Keratinocyte (primary cell): ENCODE data around the gene TBC1D4. TPM values are rescaled to one million over a fixed set of nuclear protein-coding genes. Genes with fewer than 3 reads are reported as not detected.

Experiments
- DNase-seq: peaks from one replicate; pipeline ENCODE4 v3.0.0-alpha.2; 2011; ENCODE audit warnings: low read depth, missing footprints, low spot score
- FAIRE-seq: peaks from 2 replicates; lab custom pipeline; 2011; peaks lifted over from hg19 to GRCh38; lab: Jason Lieb, UNC
- H2AFZ ChIP-seq: 2 replicates; pipeline ENCODE4 v1.6.0; 2012; ENCODE audit warnings: low read length, control low read depth, inconsistent platforms; ENCODE audit not compliant: control insufficient read depth
- H3K27ac ChIP-seq: 2 replicates; pipeline ENCODE4 v1.5.1; 2011; ENCODE audit warnings: low read length; ENCODE audit not compliant: control insufficient read depth, insufficient read depth
- H3K27me3 ChIP-seq: 3 replicates; pipeline ENCODE4 v1.6.0; 2011; ENCODE audit warnings: low read length; ENCODE audit not compliant: control insufficient read depth, insufficient read depth; ENCODE audit errors: extremely low read depth
- H3K36me3 ChIP-seq, 2 experiments: 2 replicates in 1 of 2; 3 replicates in 1 of 2; pipeline ENCODE4 v1.5.1; 2011; ENCODE audit warnings: low read length in 2 of 2, mild to moderate bottlenecking in 1 of 2; ENCODE audit not compliant: control insufficient read depth in 2 of 2, insufficient read depth in 2 of 2; ENCODE audit errors: extremely low read depth in 1 of 2
- H3K4me1 ChIP-seq: 3 replicates; pipeline ENCODE4 v1.5.1; 2011; ENCODE audit warnings: low read length; ENCODE audit not compliant: control insufficient read depth, insufficient read depth; ENCODE audit errors: extremely low read depth
- H3K4me2 ChIP-seq: 3 replicates; pipeline ENCODE4 v1.6.0; 2011; ENCODE audit warnings: low read depth, low read length; ENCODE audit not compliant: control insufficient read depth, insufficient read depth; ENCODE audit errors: extremely low read depth
- H3K4me3 ChIP-seq, 3 experiments: fragments of 200-600 bp in 1 of 3; sonication (generic) in 1 of 3; 2 replicates in 2 of 3; 3 replicates in 1 of 3; pipeline ENCODE4 v1.5.1; 2011 to 2016; ENCODE audit warnings: low read length in 3 of 3, mild to moderate bottlenecking in 3 of 3, control low read depth in 2 of 3, inconsistent platforms in 1 of 3, low read depth in 1 of 3, mixed read lengths in 1 of 3, mixed run types in 1 of 3, moderate library complexity in 1 of 3; ENCODE audit not compliant: control insufficient read depth in 2 of 3, insufficient read depth in 2 of 3; ENCODE audit errors: extremely low read depth in 1 of 3
- H3K79me2 ChIP-seq: 2 replicates; pipeline ENCODE4 v1.6.0; 2012; ENCODE audit warnings: low read length; ENCODE audit not compliant: control insufficient read depth, insufficient read depth
- H3K9ac ChIP-seq: 3 replicates; pipeline ENCODE4 v1.6.0; 2011; ENCODE audit warnings: low read length; ENCODE audit not compliant: control insufficient read depth, insufficient read depth; ENCODE audit errors: extremely low read depth
- H3K9me1 ChIP-seq: 3 replicates; pipeline ENCODE4 v1.6.0; 2011; ENCODE audit warnings: low read length; ENCODE audit not compliant: control insufficient read depth, insufficient read depth; ENCODE audit errors: extremely low read depth
- H3K9me3 ChIP-seq: 2 replicates; pipeline ENCODE4 v1.5.1; 2012; ENCODE audit warnings: low read depth, low read length; ENCODE audit not compliant: control insufficient read depth
- H4K20me1 ChIP-seq: 3 replicates; pipeline ENCODE4 v1.6.0; 2011; ENCODE audit warnings: low read length; ENCODE audit not compliant: control insufficient read depth, insufficient read depth; ENCODE audit errors: extremely low read depth
- CTCF ChIP-seq, 3 experiments: IDR thresholded peaks in 1 of 3; conservative IDR thresholded peaks in 1 of 3; optimal IDR thresholded peaks in 1 of 3; 2 replicates in 2 of 3; 3 replicates in 1 of 3; pipeline versions ENCODE3 to v1.5.1; 2011; ENCODE audit warnings: low read length in 3 of 3, mild to moderate bottlenecking in 3 of 3, moderate library complexity in 2 of 3, control low read depth in 1 of 3, inconsistent platforms in 1 of 3; ENCODE audit not compliant: insufficient read depth in 2 of 3; ENCODE audit errors: extremely low read depth in 1 of 3
- EZH2 ChIP-seq: IDR thresholded peaks from one replicate; pipeline ENCODE4 v1.6.1; 2012; ENCODE audit warnings: inconsistent platforms, mild to moderate bottlenecking, low read length, moderate library complexity
- dilution Hi-C: fragments of 300-500 bp; cut with MboI; formaldehyde crosslinking; loops from one replicate; pipeline ENCODE4 v1.7.0; 2020; ENCODE audit warnings: low sequenced_read_pairs; ENCODE audit not compliant: extremely low pct_ligation_motif_present
- polyA plus RNA-seq, 5 experiments: library from polyadenylated mRNA; depleted of rRNA in 3 of 5; stranded (reverse) in 3 of 5; stranded (forward) in 1 of 5; unstranded in 1 of 5; fragments of >200 nt; gene quantifications; 1 replicate in 1 of 5; 2 replicates in 3 of 5; 3 replicates in 1 of 5; pipeline versions ENCODE4 v1.2.1 to v1.2.3, GENCODE V29; 2011 to 2012; ENCODE audit warnings: missing spikeins in 2 of 5, low read depth in 1 of 5, low replicate concordance in 1 of 5

TBC1D4 gene
- polyA plus RNA-seq, 1 donor (not counting 4 experiments of a cell fraction or from before 2014, with no cell fraction given) = 14.2 TPM

- no peaks in the 10 kb centered on the region for H3K9me1 ChIP-seq
- no peak overlapping the region for H3K27ac ChIP-seq
- TF ChIP-seq CTCF (optimal IDR thresholded peaks at IDR 0.05 in 1 of 3, IDR thresholded peaks at IDR 0.05 in 1 of 3, conservative IDR thresholded peaks at IDR 0.05 in 1 of 3; ENCODE audit: extremely low read depth in 1 of 3, insufficient read depth in 2 of 3, low read length in 3 of 3) = no peak
- FAIRE-seq (no peak), DNase-seq (no peak)
- no peaks in the 10 kb centered on the region for H3K27me3 ChIP-seq
- H3K4me2 ChIP-seq = no peak overlapping the region
- no peaks in the 10 kb centered on the region for H4K20me1 ChIP-seq
- no peak overlapping the region for H3K9ac ChIP-seq
- no peaks in the 10 kb centered on the region for H3K36me3 ChIP-seq
- H3K4me3 ChIP-seq = no peak overlapping the region
- H3K4me1 ChIP-seq = no peaks in the 10 kb centered on the region
- dilution Hi-C loops = no loop called here
- no peaks in the 10 kb centered on the region for H3K9me3 ChIP-seq
- H3K79me2 ChIP-seq = no peaks in the 10 kb centered on the region
- no peak overlapping the region for H2AFZ ChIP-seq
Observed at GRCh38 chr13:75303263-75303662, 178.7 kb downstream of the TBC1D4 start.

GRCh38 chr13:75302071-75302698 lies 179.8 kb downstream of the TBC1D4 start:
- Histone ChIP-seq H3K4me1 (no peaks in the 10 kb centered on the region), H3K79me2 (no peaks in the 10 kb centered on the region), H3K9ac (no peak overlapping the region), H3K27me3 (no peaks in the 10 kb centered on the region), H2AFZ (no peak overlapping the region), H3K4me3 (no peak overlapping the region), H4K20me1 (no peaks in the 10 kb centered on the region), H3K9me1 (no peaks in the 10 kb centered on the region), H3K9me3 (no peaks in the 10 kb centered on the region), H3K27ac (no peak overlapping the region), H3K36me3 (no peaks in the 10 kb centered on the region), H3K4me2 (no peak overlapping the region)
- FAIRE-seq (no peak), DNase-seq (no peak)
- dilution Hi-C loops = no loop called here
- TF ChIP-seq EZH2 (no peak), CTCF (optimal IDR thresholded peaks at IDR 0.05 in 1 of 3, IDR thresholded peaks at IDR 0.05 in 1 of 3, conservative IDR thresholded peaks at IDR 0.05 in 1 of 3; ENCODE audit: extremely low read depth in 1 of 3, insufficient read depth in 2 of 3, low read length in 3 of 3) (no peak)
